SK-N-SH (cell line): ENCODE results near the gene EEF1G. TPM values are rescaled to one million over a fixed set of nuclear protein-coding genes. Genes with fewer than 3 reads are reported as not detected.

ENCODE experiments used
- CTCF ChIA-PET: fragments of 300-600, 350-600 bp; formaldehyde crosslinking; extraction: SDS; loops from one replicate; lab custom pipeline; 2021; lab: Yijun Ruan, JAX
- POLR2A ChIA-PET: fragments of 350-600 bp; sonication (Branson Sonifier 250); formaldehyde crosslinking; extraction: SDS; loops from one replicate; lab custom pipeline; 2020; ENCODE audit warnings: antibody characterized with exemption, inconsistent platforms; lab: Yijun Ruan, JAX
- DNase-seq: peaks from one replicate; pipeline ENCODE4 v3.0.0; 2012
- H2AFZ ChIP-seq: fragments of 200-600 bp; sonication (generic); 2 replicates; pipeline ENCODE4 v1.8.1; 2016; ENCODE audit warnings: antibody characterized with exemption, mild to moderate bottlenecking, low read depth
- H3F3A ChIP-seq: fragments of 200-600 bp; sonication (generic); replicated peaks from 2 replicates; pipeline ENCODE3; 2016; ENCODE audit warnings: antibody characterized with exemption, mild to moderate bottlenecking; ENCODE audit not compliant: insufficient read depth
- H3K27ac ChIP-seq, 2 experiments: fragments of 200-500 bp in 1 of 2; fragments of 200-600 bp in 1 of 2; sonication (Bioruptor generic) in 1 of 2; sonication (generic), shearing (Covaris generic) in 1 of 2; 2 replicates each; pipeline versions ENCODE4 v1.5.1 to v1.6.1; 2014 to 2016; ENCODE audit warnings: low read depth in 2 of 2, inconsistent platforms in 1 of 2, low read length in 1 of 2, mild to moderate bottlenecking in 1 of 2, mixed read lengths in 1 of 2
- H3K27me3 ChIP-seq: fragments of 200-600 bp; sonication (generic), shearing (Covaris generic); 2 replicates; pipeline ENCODE4 v1.6.1; 2016; ENCODE audit warnings: mixed run types; ENCODE audit not compliant: insufficient read depth
- H3K36me3 ChIP-seq, 2 experiments: fragments of 200-500 bp in 1 of 2; fragments of 200-600 bp in 1 of 2; sonication (Bioruptor generic) in 1 of 2; sonication (generic) in 1 of 2; replicated peaks in 1 of 2; 2 replicates each; pipeline versions ENCODE3 to v1.5.1; 2014 to 2016; ENCODE audit warnings: low read length in 1 of 2, mild to moderate bottlenecking in 1 of 2; ENCODE audit not compliant: insufficient read depth in 2 of 2, control insufficient read depth in 1 of 2
- H3K4me1 ChIP-seq, 2 experiments: fragments of 200-500 bp in 1 of 2; fragments of 200-600 bp in 1 of 2; sonication (Bioruptor generic) in 1 of 2; sonication (generic), shearing (Covaris generic) in 1 of 2; 2 replicates each; pipeline versions ENCODE4 v1.5.1 to v1.6.1; 2014 to 2016; ENCODE audit warnings: low read depth in 1 of 2, low read length in 1 of 2, mixed run types in 1 of 2; ENCODE audit not compliant: insufficient read depth in 2 of 2, control insufficient read depth in 1 of 2
- H3K4me2 ChIP-seq: fragments of 200-600 bp; sonication (generic), shearing (Covaris generic); 2 replicates; pipeline ENCODE4 v1.6.1; 2017; ENCODE audit warnings: mixed run types
- H3K4me3 ChIP-seq, 2 experiments: fragments of 200-500 bp in 1 of 2; fragments of 200-600 bp in 1 of 2; sonication (Bioruptor generic) in 1 of 2; sonication (generic), shearing (Covaris generic) in 1 of 2; 2 replicates each; pipeline versions ENCODE4 v1.5.1 to v1.8.1; 2014 to 2016; ENCODE audit warnings: low read depth in 2 of 2, inconsistent platforms in 1 of 2, low read length in 1 of 2, mild to moderate bottlenecking in 1 of 2, mixed read lengths in 1 of 2, moderate library complexity in 1 of 2
- H3K79me2 ChIP-seq: fragments of 200-600 bp; sonication (generic); 2 replicates; pipeline ENCODE4 v1.8.1; 2017; ENCODE audit warnings: mild to moderate bottlenecking; ENCODE audit not compliant: insufficient read depth
- H3K9ac ChIP-seq: fragments of 200-600 bp; sonication (generic); 2 replicates; pipeline ENCODE4 v1.6.1; 2017; ENCODE audit warnings: mixed run types
- H3K9me2 ChIP-seq: fragments of 200-600 bp; sonication (generic); 2 replicates; pipeline ENCODE4 v1.6.1; 2017; ENCODE audit warnings: mixed run types
- H3K9me3 ChIP-seq: fragments of 200-600 bp; sonication (generic); 2 replicates; pipeline ENCODE4 v1.6.1; 2017; ENCODE audit warnings: mixed run types, mild to moderate bottlenecking, moderate library complexity
- H4K20me1 ChIP-seq: fragments of 200-600 bp; sonication (generic); 2 replicates; pipeline ENCODE4 v1.6.1; 2017; ENCODE audit warnings: mild to moderate bottlenecking, mixed run types; ENCODE audit not compliant: insufficient read depth
- CHD2 ChIP-seq: fragments of 150-350 bp; IDR thresholded peaks from 2 replicates; pipeline ENCODE4 v1.6.1; 2018; ENCODE audit warnings: low read length; ENCODE audit not compliant: partially characterized antibody
- ELF1 ChIP-seq: IDR thresholded peaks from 2 replicates; pipeline ENCODE4 v1.4.0; 2012
- EP300 ChIP-seq, 2 experiments: IDR thresholded peaks; 2 replicates each; pipeline versions ENCODE4 v1.4.0 to v1.6.1; 2012; ENCODE audit warnings: borderline replicate concordance in 1 of 2, low read depth in 1 of 2, low read length in 1 of 2
- FOSL2 ChIP-seq: IDR thresholded peaks from 2 replicates; pipeline ENCODE4 v1.4.0; 2012; ENCODE audit warnings: low read depth, mild to moderate bottlenecking, moderate library complexity, borderline replicate concordance
- FOXM1 ChIP-seq: IDR thresholded peaks from 2 replicates; pipeline ENCODE4 v1.4.0; 2012; ENCODE audit warnings: low read depth, mild to moderate bottlenecking
- GATA2 ChIP-seq: sonication (generic); formaldehyde crosslinking; IDR thresholded peaks from 2 replicates; pipeline ENCODE4 v1.5.0; 2020; ENCODE audit warnings: mild to moderate bottlenecking, missing genetic modification reagents
- MAX ChIP-seq: IDR thresholded peaks from 2 replicates; pipeline ENCODE4 v1.4.0; 2012; ENCODE audit warnings: low read depth
- MXI1 ChIP-seq: IDR thresholded peaks from 2 replicates; pipeline ENCODE4 v1.6.1; 2012; ENCODE audit warnings: mild to moderate bottlenecking, low read depth, low read length, improper control_type of control experiment
- NFIC ChIP-seq: IDR thresholded peaks from 2 replicates; pipeline ENCODE4 v1.4.0; 2012; ENCODE audit warnings: borderline replicate concordance
- PBX3 ChIP-seq: IDR thresholded peaks from 2 replicates; pipeline ENCODE4; 2012
- POLR2AphosphoS5 ChIP-seq: IDR thresholded peaks from 2 replicates; pipeline ENCODE4 v1.6.1; 2012; ENCODE audit warnings: low read depth, low read length
- TAF1 ChIP-seq: IDR thresholded peaks from 2 replicates; pipeline ENCODE4 v1.6.1; 2012; ENCODE audit warnings: low read depth, mild to moderate bottlenecking, low read length, moderate library complexity, borderline replicate concordance
- YY1 ChIP-seq: IDR thresholded peaks from 2 replicates; pipeline ENCODE4 v1.4.0; 2012; ENCODE audit warnings: low read depth, mild to moderate bottlenecking
- WGBS: methylation state at CpG from one replicate; pipeline ENCODE4 v1.1.6; 2017; ENCODE audit warnings: low lambda C conversion rate; 5-methylcytosine and 5-hydroxymethylcytosine counted together
- polyA plus RNA-seq, 3 experiments: library from polyadenylated mRNA; depleted of rRNA; stranded (reverse); fragments of >200 nt; gene quantifications; 2 replicates each; pipeline ENCODE4 v1.2.3, GENCODE V29; 2012
- TF ChIP-seq, protein P1 (sequence below): IDR thresholded peaks from 2 replicates; pipeline ENCODE4 v1.4.0; 2012; ENCODE audit warnings: low read depth, borderline replicate concordance

The EEF1G gene
- polyA plus RNA-seq, 1 of the 3 experiments (the other 2 are of a cell fraction), result 1,853 TPM

DNA sequence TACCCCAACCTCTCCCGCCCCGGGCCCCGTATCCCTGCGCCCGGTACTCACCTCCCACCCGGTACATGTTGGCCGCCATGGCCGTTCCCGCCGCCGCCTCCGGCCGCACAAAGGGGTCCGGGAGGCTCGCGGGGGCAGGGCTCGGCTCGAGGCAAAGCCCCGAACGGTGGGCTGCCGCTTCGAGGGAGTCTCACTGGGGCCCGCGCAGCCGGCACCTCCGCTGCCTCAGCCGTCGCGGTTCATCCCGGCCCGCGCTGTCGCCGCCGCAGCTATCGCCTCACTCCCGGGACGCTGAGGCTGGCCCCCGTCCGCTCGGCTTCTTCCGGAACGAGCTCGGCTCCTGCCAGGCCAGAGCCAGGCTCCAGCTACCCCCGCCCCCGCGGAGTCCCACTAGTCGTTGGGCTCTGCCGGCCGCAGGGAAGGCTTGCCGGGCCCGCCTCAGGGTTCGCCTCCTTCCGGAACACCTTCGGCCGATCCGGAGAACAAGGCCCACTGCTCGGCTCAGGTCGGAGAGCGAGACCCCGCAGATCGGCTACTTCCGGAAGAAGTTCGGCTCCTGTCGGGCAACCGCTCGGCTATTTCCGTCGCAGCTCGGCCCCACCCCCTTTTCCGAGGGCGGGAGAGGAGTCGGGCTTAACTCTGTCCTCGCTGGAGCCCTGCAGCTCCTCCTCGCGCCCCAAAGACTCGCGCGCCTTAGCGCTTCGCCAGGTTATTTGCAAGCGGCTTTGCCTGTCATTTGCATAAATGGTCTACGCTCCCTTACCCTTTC, 27.9 kb upstream of the EEF1G start, which contains the start of gene MTA2:
MTA2 (minus strand) TSS at position 494 of the 769 bp plus-strand sequence; CDS start at position 79, 415 bp downstream.
- H3K79me2 ChIP-seq, result peaks cover 50% of the 10 kb centered on the region
- H3K4me1 ChIP-seq, result peaks cover 12 to 23% of the 10 kb centered on the region in 2 experiments; a peak in 3 of 4 replicates
- peak; percentile 97 for DNase-seq
- ChIA-PET POLR2A (interaction anchor here (0.6 to 4.2 kb wide), 12 partner anchors 9 to 240 kb away, joined by 3 to 59 read pairs (median 5); partner anchors contain the start of genes B3GAT3, C11orf98, CSKMT and EEF1G), CTCF (interaction anchor here (0.6 to 3.2 kb wide), 3 partner anchors 9 to 396 kb away, joined by 3 to 23 read pairs (median 11); partner anchors contain the start of genes EML3, ROM1 and TUT1)
- H2AFZ ChIP-seq, result peak within 1 kb of the TSS; percentile 75; the same call in 1 of the 2 replicates
- peaks cover 18% of the 10 kb centered on the region for H3F3A ChIP-seq
- peak within 1 kb of the TSS; percentile 70 to 96 for H3K4me3 ChIP-seq
- H3K4me2 ChIP-seq, result peak within 1 kb of the TSS; percentile 95
- H3K27me3 ChIP-seq, result no peaks in the 10 kb centered on the region
- H3K9me2 ChIP-seq, result no peaks in the 10 kb centered on the region
- H3K9ac ChIP-seq, result peak within 1 kb of the TSS; percentile 99
- H3K36me3 ChIP-seq, result peaks cover 34 to 35% of the 10 kb centered on the region in 2 experiments
- TF ChIP-seq MXI1 (peak; percentile 51), FOXM1 (no peak), POLR2AphosphoS5 (peak; percentile 81), CHD2 (peak; percentile 27), MAX (peak; percentile 82), FOSL2 (no peak), GATA2 (CRISPR knock-in tag) (no peak), TAF1 (peak; percentile 10; the same call in 1 of the 2 replicates), NFIC (no peak), ELF1 (peak; percentile 5; the same call in 1 of the 2 replicates), PBX3 (peak; percentile 17), YY1 (0 out of 2 replicates have a peak, but pooled peaks have one; percentile 46), EP300 (IDR thresholded peaks at IDR 0.05; ENCODE audit: borderline replicate concordance in 1 of 2, low read depth in 1 of 2, low read length in 1 of 2) (no peak)
- TF ChIP-seq, protein P1, sequence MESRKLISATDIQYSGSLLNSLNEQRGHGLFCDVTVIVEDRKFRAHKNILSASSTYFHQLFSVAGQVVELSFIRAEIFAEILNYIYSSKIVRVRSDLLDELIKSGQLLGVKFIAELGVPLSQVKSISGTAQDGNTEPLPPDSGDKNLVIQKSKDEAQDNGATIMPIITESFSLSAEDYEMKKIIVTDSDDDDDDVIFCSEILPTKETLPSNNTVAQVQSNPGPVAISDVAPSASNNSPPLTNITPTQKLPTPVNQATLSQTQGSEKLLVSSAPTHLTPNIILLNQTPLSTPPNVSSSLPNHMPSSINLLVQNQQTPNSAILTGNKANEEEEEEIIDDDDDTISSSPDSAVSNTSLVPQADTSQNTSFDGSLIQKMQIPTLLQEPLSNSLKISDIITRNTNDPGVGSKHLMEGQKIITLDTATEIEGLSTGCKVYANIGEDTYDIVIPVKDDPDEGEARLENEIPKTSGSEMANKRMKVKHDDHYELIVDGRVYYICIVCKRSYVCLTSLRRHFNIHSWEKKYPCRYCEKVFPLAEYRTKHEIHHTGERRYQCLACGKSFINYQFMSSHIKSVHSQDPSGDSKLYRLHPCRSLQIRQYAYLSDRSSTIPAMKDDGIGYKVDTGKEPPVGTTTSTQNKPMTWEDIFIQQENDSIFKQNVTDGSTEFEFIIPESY, result 0 out of 2 replicates have a peak, but pooled peaks have one; percentile 17
- no peaks in the 10 kb centered on the region for H4K20me1 ChIP-seq
- WGBS, result under 1% methylated on average over 26 of the region's 83 CpGs
- peak within 1 kb of the TSS; percentile 87 to 93 for H3K27ac ChIP-seq
- H3K9me3 ChIP-seq, result no peaks in the 10 kb centered on the region
